Measurements from ENCODE around the gene PILRA. TPM values are rescaled to one million over a fixed set of nuclear protein-coding genes. Genes with fewer than 3 reads are reported as not detected.
A peak's percentile ranks its signal among the peaks of the same experiment; 100 is the strongest.

PILRA gene
- total and polyA plus RNA-seq, 2 of the 13 experiments (the other 11 are each of a cell fraction or from before 2014, with no cell fraction given): 0.13 to 1.3 TPM

GRCh38 chr7:100429637-100430492, 56.6 kb downstream of the PILRA start, which contains the start of gene MEPCE (continued):
- TF ChIP-seq KIAA2018 (CRISPR knock-in tag; IDR thresholded peaks at IDR 0.05; ENCODE audit: borderline replicate concordance) (no peak), EEA1 (CRISPR knock-in tag; IDR thresholded peaks at IDR 0.05; ENCODE audit: borderline replicate concordance) (no peak), ZBTB4 (CRISPR knock-in tag; IDR thresholded peaks at IDR 0.05; ENCODE audit: borderline replicate concordance) (no peak), ZNF556 (CRISPR knock-in tag; IDR thresholded peaks at IDR 0.05; ENCODE audit: borderline replicate concordance) (no peak), KAT2B (IDR thresholded peaks at IDR 0.05; ENCODE audit: borderline replicate concordance, low read depth, low read length) (no peak), PHB2 (IDR thresholded peaks at IDR 0.05; ENCODE audit: partially characterized antibody) (no peak), IRF2 (CRISPR knock-in tag; IDR thresholded peaks at IDR 0.05) (0 out of 2 replicates have a peak, but pooled peaks have one; percentile 30), SMAD3 (CRISPR knock-in tag; IDR thresholded peaks at IDR 0.05) (no peak), ZNF644 (CRISPR knock-in tag; IDR thresholded peaks at IDR 0.05; ENCODE audit: low read depth) (no peak), SYNCRIP (IDR thresholded peaks at IDR 0.05; ENCODE audit: insufficient read depth, low read depth, low read length) (no peak), ZNF101 (CRISPR knock-in tag; IDR thresholded peaks at IDR 0.05; ENCODE audit: borderline replicate concordance, low read depth) (no peak), ZNF83 (CRISPR knock-in tag; IDR thresholded peaks at IDR 0.05; ENCODE audit: borderline replicate concordance) (no peak; the same call in 1 of the 2 replicates), PLRG1 (conservative IDR thresholded peaks at IDR 0.05) (no peak)
- TF ChIP-seq, protein P1, sequence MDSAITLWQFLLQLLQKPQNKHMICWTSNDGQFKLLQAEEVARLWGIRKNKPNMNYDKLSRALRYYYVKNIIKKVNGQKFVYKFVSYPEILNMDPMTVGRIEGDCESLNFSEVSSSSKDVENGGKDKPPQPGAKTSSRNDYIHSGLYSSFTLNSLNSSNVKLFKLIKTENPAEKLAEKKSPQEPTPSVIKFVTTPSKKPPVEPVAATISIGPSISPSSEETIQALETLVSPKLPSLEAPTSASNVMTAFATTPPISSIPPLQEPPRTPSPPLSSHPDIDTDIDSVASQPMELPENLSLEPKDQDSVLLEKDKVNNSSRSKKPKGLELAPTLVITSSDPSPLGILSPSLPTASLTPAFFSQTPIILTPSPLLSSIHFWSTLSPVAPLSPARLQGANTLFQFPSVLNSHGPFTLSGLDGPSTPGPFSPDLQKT (CRISPR knock-in tag; IDR thresholded peaks at IDR 0.05; ENCODE audit: borderline replicate concordance): no peak
- TF ChIP-seq, protein P2, sequence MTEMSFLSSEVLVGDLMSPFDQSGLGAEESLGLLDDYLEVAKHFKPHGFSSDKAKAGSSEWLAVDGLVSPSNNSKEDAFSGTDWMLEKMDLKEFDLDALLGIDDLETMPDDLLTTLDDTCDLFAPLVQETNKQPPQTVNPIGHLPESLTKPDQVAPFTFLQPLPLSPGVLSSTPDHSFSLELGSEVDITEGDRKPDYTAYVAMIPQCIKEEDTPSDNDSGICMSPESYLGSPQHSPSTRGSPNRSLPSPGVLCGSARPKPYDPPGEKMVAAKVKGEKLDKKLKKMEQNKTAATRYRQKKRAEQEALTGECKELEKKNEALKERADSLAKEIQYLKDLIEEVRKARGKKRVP (CRISPR knock-in tag; IDR thresholded peaks at IDR 0.05): no peak

All from HepG2 (cell line).